Measurements from ENCODE around the gene GMPPA.

The GMPPA gene

GRCh38 chr2:219506802-219507526 lies 8.3 kb downstream of the GMPPA start:
- no peak for DNase-seq

GRCh38 chr2:219507581-219508443 lies 9.1 kb downstream of the GMPPA start:
- no peak for DNase-seq

DNA sequence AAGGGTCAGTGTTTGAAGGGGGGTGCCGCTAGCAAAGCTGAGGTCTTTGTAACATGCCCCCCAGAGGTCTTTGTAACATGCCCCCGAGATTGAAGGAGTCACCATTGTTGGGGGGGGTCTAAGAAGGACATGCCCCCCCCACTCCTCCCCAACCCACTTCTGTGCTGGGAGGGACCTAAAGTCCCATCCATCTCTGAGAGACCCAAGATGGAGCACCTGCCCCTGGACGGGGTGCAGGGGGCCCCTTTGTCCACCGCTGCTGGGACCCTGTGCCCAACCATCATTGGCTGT lies 9.7 kb downstream of the GMPPA start:
- DNase-seq = no peak

GRCh38 chr2:219508971-219509779 lies 10.5 kb downstream of the GMPPA start:
- no peak for DNase-seq

- DNase-seq = peak; percentile 24 to 47
These were observed 11.3 kb downstream of the GMPPA start for GRCh38 chr2:219509780-219510511.

DNA sequence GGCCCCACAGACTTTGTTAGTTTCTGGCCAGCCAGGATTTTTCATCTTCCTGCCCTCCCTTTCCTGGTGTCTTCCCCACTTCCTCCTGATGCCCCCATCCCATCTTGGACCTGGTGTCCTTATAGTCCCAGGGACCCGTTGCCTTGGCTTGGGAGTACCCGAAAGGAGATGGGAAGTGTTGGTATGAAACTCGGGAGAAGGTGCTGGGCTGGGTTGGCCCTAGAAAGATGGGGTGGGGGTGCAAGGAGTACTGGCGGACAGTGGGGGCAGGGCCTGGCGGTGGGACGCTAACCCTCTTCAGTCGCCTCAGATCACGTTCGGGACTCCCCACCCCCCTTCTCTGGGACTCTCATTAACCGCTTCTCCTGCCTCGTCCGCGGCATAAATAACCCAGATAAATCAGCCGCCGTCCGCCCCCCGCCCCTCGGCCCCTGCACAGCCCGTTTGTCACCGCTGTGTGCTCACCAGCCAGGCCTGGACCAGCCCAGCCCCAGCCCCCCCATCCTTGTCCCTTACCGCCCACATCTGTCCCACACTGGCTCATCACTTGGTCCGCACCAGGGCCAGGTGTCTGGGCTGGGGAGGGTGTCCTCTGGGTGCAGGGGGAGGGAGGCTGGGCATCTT lies 11.9 kb downstream of the GMPPA start:
- no peak for DNase-seq

GRCh38 chr2:219511547-219512325 lies 13.0 kb downstream of the GMPPA start:
- no peak for DNase-seq

- DNase-seq = no peak
These were observed 14.0 kb downstream of the GMPPA start for GRCh38 chr2:219512524-219513216.

- no peak for DNase-seq
These were observed 15.1 kb downstream of the GMPPA start for GRCh38 chr2:219513787-219514186.

DNA sequence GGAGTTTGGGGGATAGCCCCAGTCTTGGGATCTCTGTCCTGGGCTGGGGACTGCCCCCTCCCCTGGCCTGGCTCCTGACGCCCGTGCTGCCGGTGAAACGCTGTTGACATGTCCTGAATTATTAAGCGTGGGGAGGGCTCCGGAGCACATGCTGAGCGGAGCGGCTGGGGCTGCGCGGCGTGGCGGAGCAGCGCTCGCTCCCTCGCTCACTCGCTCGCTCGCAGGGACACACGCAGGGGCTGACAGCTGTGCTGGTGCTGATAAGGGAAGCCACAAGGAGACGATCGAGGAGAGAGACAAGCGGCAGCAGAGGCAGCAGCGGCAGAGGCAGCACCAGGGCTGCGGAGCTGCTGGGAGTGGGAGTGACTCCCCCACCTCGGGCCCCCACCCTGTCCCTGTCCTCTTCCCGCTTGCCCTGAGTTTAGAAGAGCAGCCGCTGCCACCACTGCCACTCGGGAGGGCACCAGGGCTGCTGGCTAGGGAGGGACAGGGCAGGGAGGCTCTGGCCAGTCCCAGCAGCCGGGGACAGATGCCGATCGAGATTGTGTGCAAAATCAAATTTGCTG lies 15.6 kb downstream of the GMPPA start, which contains the start of gene ASIC4:
ASIC4 (plus strand) TSS at position 287 of the 566 bp plus-strand sequence; CDS start at position 530, 243 bp downstream.
- DNase-seq = no peak

GRCh38 chr2:219514836-219515235 lies 16.1 kb downstream of the GMPPA start:
- no peak for DNase-seq

DNA sequence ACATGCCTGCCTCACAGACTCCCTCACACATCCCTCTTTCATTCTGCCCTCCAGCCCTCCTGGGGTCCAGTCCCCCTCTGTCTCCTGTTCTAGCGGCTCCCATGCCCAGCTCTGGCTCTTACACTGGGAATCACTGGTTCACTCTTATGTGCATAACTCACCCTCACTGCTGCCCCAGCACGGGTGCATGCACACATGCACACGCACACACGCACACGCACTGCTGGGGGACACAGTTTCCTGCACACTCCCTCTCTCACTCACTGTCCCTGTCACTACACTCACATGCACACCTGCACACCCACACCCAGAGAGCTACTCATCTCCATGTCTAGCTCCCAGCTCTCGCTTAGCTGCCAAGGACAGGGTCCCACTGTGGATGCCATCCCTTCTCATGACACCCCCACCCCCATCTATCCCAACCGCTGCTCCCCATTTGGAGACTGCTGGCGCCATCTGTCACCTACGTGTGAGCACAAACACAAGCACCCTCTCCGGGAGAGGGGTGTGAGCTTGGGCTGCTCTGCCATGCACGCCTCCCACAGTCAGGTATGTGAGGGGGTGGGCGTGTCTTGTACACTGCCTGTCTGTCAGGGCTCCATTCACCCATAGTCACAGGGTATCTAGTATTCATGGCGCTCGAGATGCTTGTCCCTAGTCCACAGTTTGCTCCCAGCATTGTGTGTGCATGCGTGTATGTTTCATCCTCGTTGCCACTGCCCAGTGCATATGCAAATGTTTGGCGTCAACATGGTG lies 17.4 kb downstream of the GMPPA start:
- no peak for DNase-seq

DNA sequence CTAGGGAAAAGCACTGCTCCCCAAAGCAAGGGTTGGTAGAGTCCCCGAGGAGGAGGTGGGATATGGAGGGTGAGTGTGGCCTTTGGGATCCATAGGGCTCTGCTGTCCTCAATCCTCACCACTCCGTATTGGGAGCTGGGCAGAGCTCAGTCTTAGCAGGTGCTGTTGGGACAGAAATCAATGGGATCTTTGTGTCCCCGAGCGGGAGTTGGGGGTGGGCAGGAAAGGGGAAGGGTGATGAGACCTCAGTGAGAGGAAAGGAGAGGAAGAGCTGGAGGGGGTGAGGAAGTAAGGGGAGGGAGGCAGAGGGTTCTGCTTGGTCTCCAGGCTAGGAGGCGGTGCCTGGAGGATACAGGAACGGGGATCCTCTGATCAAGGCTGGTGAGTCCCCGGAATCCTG lies 18.2 kb downstream of the GMPPA start:
- DNase-seq = no peak

GRCh38 chr2:219517954-219518778 lies 19.5 kb downstream of the GMPPA start:
- no peak for DNase-seq

DNA sequence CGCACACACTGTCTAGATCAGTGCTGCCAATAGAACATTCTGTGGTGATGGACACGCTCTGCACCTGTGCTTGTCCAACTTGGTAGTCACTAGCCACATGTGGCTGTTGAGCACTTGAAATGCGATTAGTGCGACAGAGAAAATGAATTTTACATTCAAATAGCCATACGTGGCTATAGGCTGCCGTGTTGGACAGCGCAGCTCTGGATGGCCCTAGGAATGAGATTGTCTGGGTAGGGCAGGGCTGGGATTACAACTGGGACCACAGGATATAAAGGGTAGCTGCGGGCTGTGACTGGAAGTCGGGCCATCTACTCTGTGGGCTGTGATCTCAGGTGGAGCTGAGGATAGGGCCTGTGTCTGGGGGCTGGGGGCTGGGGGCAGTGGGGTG lies 20.8 kb downstream of the GMPPA start:
- no peak for DNase-seq

- DNase-seq = no peak
These were observed 21.4 kb downstream of the GMPPA start for GRCh38 chr2:219520079-219520478.

- DNase-seq = no peak
These were observed 22.6 kb downstream of the GMPPA start for GRCh38 chr2:219521066-219521880.
